NCI-H1048 (cell line): ENCODE results near the gene ORM2.

ENCODE experiments used
- DNase-seq: peaks from one replicate; lab custom pipeline; 2025; lab: John Stamatoyannopoulos, UW

Gene ORM2

GRCh38 chr9:114371343-114371944 lies 41.8 kb downstream of the ORM2 start:
- no peak for DNase-seq

DNA sequence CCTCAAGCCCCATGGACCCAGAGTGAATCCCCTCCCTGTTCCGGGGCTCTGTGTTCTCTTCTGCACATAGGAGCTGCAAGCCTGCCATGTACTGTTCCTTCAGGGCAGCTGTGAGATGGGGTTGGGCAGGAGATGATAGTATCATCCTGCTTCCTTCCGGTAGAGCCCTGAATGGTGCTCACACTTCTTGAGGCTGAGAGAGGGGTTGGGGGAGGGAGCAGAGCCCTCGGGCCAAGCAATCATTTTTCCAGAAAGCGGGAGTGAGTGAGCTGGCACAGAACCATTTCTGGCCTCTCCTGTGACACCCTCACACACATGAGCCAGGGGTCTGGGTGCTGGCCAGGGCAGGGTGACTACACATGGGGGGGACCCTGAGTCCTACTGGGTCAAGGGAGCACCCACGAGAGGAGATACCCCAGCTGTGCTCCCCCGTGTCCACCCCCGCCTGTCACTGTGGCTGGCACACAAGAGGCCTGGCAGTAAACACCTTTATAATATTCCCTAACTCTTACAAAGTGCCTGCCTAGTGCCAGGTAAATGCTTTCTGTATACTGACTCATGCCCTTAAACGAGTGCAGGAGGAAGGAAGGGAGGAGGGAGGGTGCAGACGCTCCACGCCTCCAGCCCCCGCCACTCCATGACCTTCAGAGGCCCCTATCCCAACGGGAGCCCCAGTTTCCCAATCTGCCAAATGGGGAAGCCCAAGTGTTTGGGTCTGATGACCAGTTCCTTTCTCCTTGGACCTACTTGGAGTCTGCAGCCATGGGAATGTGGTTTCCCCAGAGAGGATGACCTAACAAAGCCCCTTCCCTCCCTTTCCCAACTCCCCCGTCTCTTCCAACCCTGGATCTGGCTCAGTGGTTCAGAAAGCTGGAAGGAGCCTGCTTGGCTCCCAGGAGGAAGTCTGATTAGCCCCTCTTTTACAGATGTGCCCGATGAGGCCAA lies 42.6 kb downstream of the ORM2 start:
- no peak for DNase-seq

- DNase-seq: no peak
Measured at GRCh38 chr9:114372921-114373448, 43.3 kb downstream of the ORM2 start.

GRCh38 chr9:114373960-114374730 lies 44.5 kb downstream of the ORM2 start:
- DNase-seq: no peak

GRCh38 chr9:114374936-114375335 lies 45.3 kb downstream of the ORM2 start:
- DNase-seq: no peak

GRCh38 chr9:114375386-114376175 lies 45.9 kb downstream of the ORM2 start:
- DNase-seq: no peak

- DNase-seq: no peak
Measured at GRCh38 chr9:114376586-114377445, 47.1 kb downstream of the ORM2 start.

GRCh38 chr9:114378016-114378415 lies 48.3 kb downstream of the ORM2 start:
- no peak for DNase-seq

DNA sequence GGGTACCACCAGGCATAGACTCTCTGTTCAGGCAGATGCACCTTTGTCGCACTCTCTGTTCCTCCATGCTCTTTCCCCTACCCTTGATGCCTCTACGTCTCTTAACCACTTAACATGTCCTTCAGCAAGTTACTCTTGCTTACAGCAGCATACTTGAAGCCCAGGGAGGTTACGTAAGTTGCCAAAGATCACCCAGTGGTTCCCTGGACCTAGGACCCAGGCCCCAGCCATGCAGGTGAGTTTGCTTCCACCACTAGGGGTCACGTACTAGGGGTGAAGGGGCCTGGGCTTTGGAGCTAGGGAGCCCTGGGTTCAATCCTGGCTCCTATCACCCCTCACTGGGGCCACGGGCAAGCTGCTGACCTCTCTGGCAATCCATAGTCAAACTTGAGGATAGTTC lies 49.2 kb downstream of the ORM2 start:
- DNase-seq: no peak
